ENCODE results near the gene CEACAM20. TPM values are rescaled to one million over a fixed set of nuclear protein-coding genes. Genes with fewer than 3 reads are reported as not detected.
A peak's percentile ranks its signal among the peaks of the same experiment; 100 is the strongest.
"Not testable (repeated sequence)": the region's sequence is repeated elsewhere in the genome, so short reads cannot be mapped to it uniquely, and the experiment has no call there.

The CEACAM20 gene
- total RNA-seq, 1 experiment from 2014 or later, result not detected

DNA sequence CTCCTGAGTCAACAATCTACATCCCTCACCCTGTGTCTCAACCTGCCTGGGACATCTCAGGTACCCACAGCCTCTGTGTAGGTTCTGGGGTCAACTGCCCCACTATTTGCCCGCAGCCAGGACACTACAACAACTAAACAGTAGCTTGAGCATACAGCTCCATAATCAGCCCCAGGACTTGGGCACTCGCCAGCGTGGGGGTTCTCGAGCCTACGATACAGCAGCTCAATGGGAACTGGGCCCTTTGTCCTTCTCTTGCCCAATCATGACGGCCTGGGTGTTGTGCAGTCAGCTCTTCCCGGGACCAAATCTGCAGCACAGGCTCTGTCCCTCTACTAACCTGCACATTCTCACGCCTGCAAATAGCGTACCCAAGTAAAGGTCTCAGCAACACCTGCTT lies 30.5 kb downstream of the CEACAM20 start:
- Histone ChIP-seq H3K36me3 (ENCODE audit: insufficient read depth, low read length) (peaks cover 48% of the 10 kb centered on the region), H2AFZ (ENCODE audit: low read length) (no peak overlapping the region), H3K4me1 (ENCODE audit: low read length) (peaks cover 11% of the 10 kb centered on the region), H3K9me3 (ENCODE audit: low read length) (peaks cover 45% of the 10 kb centered on the region), H3K79me2 (ENCODE audit: low read length) (peaks cover 52% of the 10 kb centered on the region), H3K4me2 (ENCODE audit: low read depth, low read length, poor library complexity, severe bottlenecking) (peak overlapping the region; percentile 65), H3K27me3 (ENCODE audit: low read length) (no peaks in the 10 kb centered on the region), H3K9ac (ENCODE audit: low read length) (no peak overlapping the region; the same call in 1 of the 2 replicates), H3K9me2 (replicated peaks; ENCODE audit: insufficient read depth, low read length) (no peaks in the 10 kb centered on the region), H4K20me1 (ENCODE audit: insufficient read depth, low read depth, low read length) (no peaks in the 10 kb centered on the region), H3K27ac (ENCODE audit: low read length) (no peak overlapping the region), H3K4me3 (ENCODE audit: low read length) (peak overlapping the region; percentile 84)
- DNase-seq, result peak; percentile 32

DNA sequence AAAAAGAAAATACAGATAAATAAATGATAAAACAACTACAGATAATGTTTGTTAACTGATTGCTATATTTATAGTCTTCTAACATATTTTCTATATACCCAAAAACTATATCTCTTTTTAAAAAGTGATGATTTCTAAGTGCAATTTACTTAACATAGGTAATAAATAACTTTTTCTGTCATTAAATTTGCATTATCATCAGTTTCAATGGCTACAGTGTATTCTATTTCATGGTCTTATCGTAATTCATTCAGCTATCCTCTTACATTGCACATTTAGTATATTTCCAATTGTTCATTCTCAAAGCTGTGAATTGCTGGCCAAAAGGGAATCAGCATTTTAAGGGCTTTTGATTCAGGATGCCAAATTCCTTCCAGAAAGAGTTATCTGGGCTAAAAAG lies 32.8 kb downstream of the CEACAM20 start:
- no peaks in the 10 kb centered on the region for H3K9me2 ChIP-seq (replicated peaks; ENCODE audit: insufficient read depth, low read length)

DNA sequence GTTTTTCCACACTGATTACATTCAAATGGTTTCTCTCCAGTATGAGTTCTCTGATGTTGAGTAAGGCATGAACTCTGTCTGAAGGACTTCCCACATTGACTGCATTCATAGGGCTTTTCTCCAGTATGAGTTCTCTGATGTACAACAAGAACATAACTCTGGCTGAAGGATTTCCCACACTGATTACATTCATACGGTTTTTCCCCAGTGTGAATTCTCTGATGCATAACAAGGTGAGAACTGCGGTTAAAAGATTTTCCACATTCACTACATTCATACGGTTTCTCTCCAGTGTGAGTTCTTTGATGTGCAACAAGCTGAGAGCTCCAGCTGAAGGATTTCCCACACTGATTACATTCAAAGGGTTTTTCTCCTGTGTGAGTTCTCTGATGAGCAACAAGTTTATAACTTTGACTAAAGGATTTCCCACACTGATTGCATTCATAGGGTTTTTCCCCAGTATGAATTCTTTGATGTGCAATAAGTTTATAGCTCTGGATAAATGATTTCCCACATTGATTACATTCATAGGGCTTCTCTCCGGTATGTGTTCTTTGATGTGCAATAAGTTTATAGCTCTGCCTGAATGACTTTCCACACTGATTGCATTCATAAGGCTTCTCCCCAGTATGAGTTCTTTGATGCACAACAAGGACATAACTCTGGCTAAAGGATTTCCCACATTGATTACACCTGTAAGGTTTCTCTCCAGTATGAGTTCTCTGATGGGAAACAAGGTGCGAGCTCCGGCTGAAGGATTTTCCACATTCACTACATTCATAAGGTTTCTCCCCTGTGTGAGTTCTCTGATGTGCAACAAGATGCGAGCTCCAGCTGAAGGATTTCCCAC lies 52.7 kb downstream of the CEACAM20 start:
- peak; percentile 48 for DNase-seq
- Histone ChIP-seq H3K4me3 (ENCODE audit: low read length) (no peak overlapping the region), H3K36me3 (ENCODE audit: insufficient read depth, low read length) (peaks cover 49% of the 10 kb centered on the region)

More for the DNA sequence above, 32.8 kb downstream of the CEACAM20 start:
- Histone ChIP-seq H3K4me1 (ENCODE audit: low read length) (peaks cover 11% of the 10 kb centered on the region), H3K4me2 (ENCODE audit: low read depth, low read length, poor library complexity, severe bottlenecking) (no peak overlapping the region), H4K20me1 (ENCODE audit: insufficient read depth, low read depth, low read length) (no peaks in the 10 kb centered on the region), H2AFZ (ENCODE audit: low read length) (no peak overlapping the region), H3K9ac (ENCODE audit: low read length) (no peak overlapping the region), H3K27me3 (ENCODE audit: low read length) (no peaks in the 10 kb centered on the region), H3K27ac (ENCODE audit: low read length) (no peak overlapping the region), H3K36me3 (ENCODE audit: insufficient read depth, low read length) (peaks cover 71% of the 10 kb centered on the region), H3K79me2 (ENCODE audit: low read length) (peaks cover 68% of the 10 kb centered on the region), H3K4me3 (ENCODE audit: low read length) (no peak overlapping the region), H3K9me3 (ENCODE audit: low read length) (peaks cover 58% of the 10 kb centered on the region)
- no peak for DNase-seq

DNA sequence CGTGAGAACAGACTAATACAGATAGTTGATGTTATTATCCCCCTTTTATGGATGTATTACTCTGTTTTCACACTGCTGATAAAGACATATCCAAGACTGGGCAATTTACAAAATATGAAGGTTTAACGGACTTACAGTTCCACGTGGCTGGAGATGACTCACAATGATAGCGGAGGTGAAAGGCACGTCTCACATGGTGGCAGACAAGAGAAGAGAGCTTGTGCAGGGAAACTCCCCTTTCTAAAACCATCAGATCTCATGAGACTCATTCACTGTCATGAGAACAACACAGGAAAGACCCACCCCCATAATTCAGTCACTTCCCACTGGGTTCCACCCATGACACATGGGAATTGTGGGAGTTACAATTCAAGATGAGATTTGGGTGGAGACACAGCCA lies 60.7 kb downstream of the CEACAM20 start:
- not testable (repeated sequence) for H3K27ac ChIP-seq (ENCODE audit: low read length); DNase-seq; H3K4me3 ChIP-seq (ENCODE audit: low read length); H3K36me3 ChIP-seq (ENCODE audit: insufficient read depth, low read length); H3K9me2 ChIP-seq (replicated peaks; ENCODE audit: insufficient read depth, low read length); H3K27me3 ChIP-seq (ENCODE audit: low read length); H3K4me2 ChIP-seq (ENCODE audit: low read depth, low read length, poor library complexity, severe bottlenecking); H3K79me2 ChIP-seq (ENCODE audit: low read length); H3K9ac ChIP-seq (ENCODE audit: low read length); H2AFZ ChIP-seq (ENCODE audit: low read length); H4K20me1 ChIP-seq (ENCODE audit: insufficient read depth, low read depth, low read length); H3K4me1 ChIP-seq (ENCODE audit: low read length)
- H3K9me3 ChIP-seq (ENCODE audit: low read length), result peaks cover 25% of the 10 kb centered on the region

More for the DNA sequence above, 52.7 kb downstream of the CEACAM20 start:
- H3K27ac ChIP-seq (ENCODE audit: low read length), result no peak overlapping the region
- H3K9ac ChIP-seq (ENCODE audit: low read length), result no peak overlapping the region
- H4K20me1 ChIP-seq (ENCODE audit: insufficient read depth, low read depth, low read length), result no peaks in the 10 kb centered on the region
- no peaks in the 10 kb centered on the region for H3K9me2 ChIP-seq (replicated peaks; ENCODE audit: insufficient read depth, low read length)
- peaks cover 78% of the 10 kb centered on the region for H3K9me3 ChIP-seq (ENCODE audit: low read length)
- H3K4me2 ChIP-seq (ENCODE audit: low read depth, low read length, poor library complexity, severe bottlenecking), result no peak overlapping the region
- no peaks in the 10 kb centered on the region for H3K27me3 ChIP-seq (ENCODE audit: low read length)
- H3K4me1 ChIP-seq (ENCODE audit: low read length), result no peaks in the 10 kb centered on the region
- H2AFZ ChIP-seq (ENCODE audit: low read length), result no peak overlapping the region
- H3K79me2 ChIP-seq (ENCODE audit: low read length), result no peaks in the 10 kb centered on the region

- not testable (repeated sequence) for H3K9me3 ChIP-seq (ENCODE audit: low read length); DNase-seq; H3K4me3 ChIP-seq (ENCODE audit: low read length); H4K20me1 ChIP-seq (ENCODE audit: insufficient read depth, low read depth, low read length); H2AFZ ChIP-seq (ENCODE audit: low read length); H3K4me2 ChIP-seq (ENCODE audit: low read depth, low read length, poor library complexity, severe bottlenecking); H3K9ac ChIP-seq (ENCODE audit: low read length); H3K27me3 ChIP-seq (ENCODE audit: low read length); H3K4me1 ChIP-seq (ENCODE audit: low read length); H3K9me2 ChIP-seq (replicated peaks; ENCODE audit: insufficient read depth, low read length); H3K36me3 ChIP-seq (ENCODE audit: insufficient read depth, low read length); H3K79me2 ChIP-seq (ENCODE audit: low read length); H3K27ac ChIP-seq (ENCODE audit: low read length)
These were observed 66.7 kb downstream of the CEACAM20 start for GRCh38 chr19:44462600-44463286.

Small RNA genes within 50 kb of the gene (small RNA-seq; reads per million reads assigned to genes)
- gene AC243964.1, result not detected

Other genes with a start within 250 kb of the CEACAM20 start
- 2.8 and 11.1 TPM in 2 replicates for gene ZNF235, start 224.7 kb downstream of the CEACAM20 start, total RNA-seq (2014; rRNA removed; shearing (Covaris generic); ENCODE audit: low replicate concordance)
- not detected in 2 replicates for gene ZNF112, start 173.0 kb downstream of the CEACAM20 start, total RNA-seq (2014; rRNA removed; shearing (Covaris generic); ENCODE audit: low replicate concordance)
- gene ZNF285, start 128.1 kb downstream of the CEACAM20 start, total RNA-seq (2014; rRNA removed; shearing (Covaris generic); ENCODE audit: low replicate concordance), result not detected in 2 replicates
- not detected in 2 replicates for gene ZNF229, start 81.2 kb downstream of the CEACAM20 start, total RNA-seq (2014; rRNA removed; shearing (Covaris generic); ENCODE audit: low replicate concordance)
- gene ZNF180, start 29.2 kb downstream of the CEACAM20 start, total RNA-seq (2014; rRNA removed; shearing (Covaris generic); ENCODE audit: low replicate concordance), result 5.9 and 7.7 TPM in 2 replicates
- not detected in 2 replicates for gene IGSF23, start 83.9 kb upstream of the CEACAM20 start, total RNA-seq (2014; rRNA removed; shearing (Covaris generic); ENCODE audit: low replicate concordance)
- not detected in 2 replicates for gene PVR, start 114.2 kb upstream of the CEACAM20 start, total RNA-seq (2014; rRNA removed; shearing (Covaris generic); ENCODE audit: low replicate concordance)
- gene CEACAM19, start 141.8 kb upstream of the CEACAM20 start, total RNA-seq (2014; rRNA removed; shearing (Covaris generic); ENCODE audit: low replicate concordance), result not detected in 2 replicates
- not detected in 2 replicates for gene CEACAM16, start 169.5 kb upstream of the CEACAM20 start, total RNA-seq (2014; rRNA removed; shearing (Covaris generic); ENCODE audit: low replicate concordance)
- 0.54 TPM in 1 of 2 replicates, not detected in the other for gene BCL3, start 219.0 kb upstream of the CEACAM20 start, total RNA-seq (2014; rRNA removed; shearing (Covaris generic); ENCODE audit: low replicate concordance)
- not detected in 2 replicates for gene CBLC, start 248.2 kb upstream of the CEACAM20 start, total RNA-seq (2014; rRNA removed; shearing (Covaris generic); ENCODE audit: low replicate concordance)